Measurements from ENCODE around the gene OR52A1. TPM values are rescaled to one million over a fixed set of nuclear protein-coding genes. Genes with fewer than 3 reads are reported as not detected.
A peak's percentile ranks its signal among the peaks of the same experiment; 100 is the strongest.

Gene OR52A1
- total RNA-seq, 2 experiments from 2014 or later = not detected

- CTCF ChIA-PET = interaction anchor here (0.7 to 1.4 kb wide), 8 partner anchors 20 to 828 kb away, joined by 3 to 5 read pairs (median 4); no protein-coding TSS in a partner anchor
- H3K4me1 Mint-ChIP-seq (ENCODE audit: low read depth) = no peaks in the 10 kb centered on the region
- intact Hi-C loops (cut with micrococcal nuclease) = loop anchor here (1.0 to 10.0 kb wide), 6 partner anchors 166 to 1230 kb away; partner anchors contain the start of gene OR52N2
- H3K4me3 Mint-ChIP-seq = no peak overlapping the region
- peaks cover 21% of the 10 kb centered on the region for H3K27me3 Mint-ChIP-seq (ENCODE audit: low read depth)
- no peak for DNase-seq
- no peak overlapping the region for H3K27ac Mint-ChIP-seq
- H3K9me3 Mint-ChIP-seq = no peaks in the 10 kb centered on the region
- H3K36me3 Mint-ChIP-seq (ENCODE audit: low read depth) = no peaks in the 10 kb centered on the region
These were observed 29.5 kb downstream of the OR52A1 start for GRCh38 chr11:5124891-5125620.

GRCh38 chr11:5123802-5124521, 30.6 kb downstream of the OR52A1 start:
- no peaks in the 10 kb centered on the region for H3K4me1 Mint-ChIP-seq (ENCODE audit: low read depth)

GRCh38 chr11:5118893-5119292, 35.7 kb downstream of the OR52A1 start:
- no peak overlapping the region for H3K4me3 Mint-ChIP-seq
- no peaks in the 10 kb centered on the region for H3K9me3 Mint-ChIP-seq
- no peak for DNase-seq
- H3K36me3 Mint-ChIP-seq (ENCODE audit: low read depth) = no peaks in the 10 kb centered on the region
- intact Hi-C loops (cut with micrococcal nuclease) = no loop called here
- CTCF ChIA-PET = interaction anchor here (0.8 kb wide), 1 partner anchor 264 kb away, joined by 3 read pairs; no protein-coding TSS in a partner anchor
- no peaks in the 10 kb centered on the region for H3K4me1 Mint-ChIP-seq (ENCODE audit: low read depth)
- H3K27me3 Mint-ChIP-seq (ENCODE audit: low read depth) = peaks cover 27% of the 10 kb centered on the region
- no peak overlapping the region for H3K27ac Mint-ChIP-seq

More at GRCh38 chr11:5123802-5124521, 30.6 kb downstream of the OR52A1 start:
- Mint-ChIP-seq H3K27ac (no peak overlapping the region), H3K9me3 (no peaks in the 10 kb centered on the region), H3K36me3 (ENCODE audit: low read depth) (no peaks in the 10 kb centered on the region), H3K27me3 (ENCODE audit: low read depth) (peaks cover 22% of the 10 kb centered on the region), H3K4me3 (no peak overlapping the region)
- DNase-seq = peak; percentile 74
- intact Hi-C loops (cut with micrococcal nuclease) = loop anchor here (1.0 to 10.0 kb wide), 6 partner anchors 167 to 1231 kb away; partner anchors contain the start of gene OR52N2
- CTCF ChIA-PET = interaction anchor here (0.7 to 1.2 kb wide), 4 partner anchors 167 to 767 kb away, joined by 3 to 4 read pairs (median 4); no protein-coding TSS in a partner anchor

- no peaks in the 10 kb centered on the region for H3K4me1 Mint-ChIP-seq (ENCODE audit: low read depth)
- intact Hi-C loops (cut with micrococcal nuclease) = no loop called here
These were observed 37.0 kb downstream of the OR52A1 start for GRCh38 chr11:5117588-5117987.

GRCh38 chr11:5115339-5115738, 39.2 kb downstream of the OR52A1 start:
- CTCF ChIA-PET = no interaction called here
- Mint-ChIP-seq H3K27me3 (ENCODE audit: low read depth) (peaks cover 26% of the 10 kb centered on the region), H3K27ac (no peak overlapping the region)

More at GRCh38 chr11:5117588-5117987, 37.0 kb downstream of the OR52A1 start:
- DNase-seq = no peak
- Mint-ChIP-seq H3K9me3 (no peaks in the 10 kb centered on the region), H3K36me3 (ENCODE audit: low read depth) (no peaks in the 10 kb centered on the region), H3K27ac (no peak overlapping the region), H3K27me3 (ENCODE audit: low read depth) (peaks cover 20% of the 10 kb centered on the region), H3K4me3 (no peak overlapping the region)
- CTCF ChIA-PET = interaction anchor here (0.5 kb wide), 1 partner anchor 502 kb away, joined by 3 read pairs; no protein-coding TSS in a partner anchor

GRCh38 chr11:5107285-5107684, 47.3 kb downstream of the OR52A1 start:
- CTCF ChIA-PET = no interaction called here
- no peak overlapping the region for H3K27ac Mint-ChIP-seq
- DNase-seq = no peak
- no peak overlapping the region for H3K4me3 Mint-ChIP-seq
- no peaks in the 10 kb centered on the region for H3K9me3 Mint-ChIP-seq
- intact Hi-C loops (cut with micrococcal nuclease) = no loop called here
- H3K4me1 Mint-ChIP-seq (ENCODE audit: low read depth) = no peaks in the 10 kb centered on the region
- no peaks in the 10 kb centered on the region for H3K36me3 Mint-ChIP-seq (ENCODE audit: low read depth)
- peaks cover 9% of the 10 kb centered on the region for H3K27me3 Mint-ChIP-seq (ENCODE audit: low read depth)

More at GRCh38 chr11:5115339-5115738, 39.2 kb downstream of the OR52A1 start:
- H3K4me3 Mint-ChIP-seq = no peak overlapping the region
- no peaks in the 10 kb centered on the region for H3K36me3 Mint-ChIP-seq (ENCODE audit: low read depth)
- intact Hi-C loops (cut with micrococcal nuclease) = no loop called here
- no peak for DNase-seq
- no peaks in the 10 kb centered on the region for H3K4me1 Mint-ChIP-seq (ENCODE audit: low read depth)
- H3K9me3 Mint-ChIP-seq = no peaks in the 10 kb centered on the region

- Mint-ChIP-seq H3K4me3 (no peak overlapping the region), H3K27ac (no peak overlapping the region), H3K9me3 (no peaks in the 10 kb centered on the region), H3K36me3 (ENCODE audit: low read depth) (no peaks in the 10 kb centered on the region), H3K27me3 (ENCODE audit: low read depth) (peaks cover 3% of the 10 kb centered on the region), H3K4me1 (ENCODE audit: low read depth) (no peaks in the 10 kb centered on the region)
- CTCF ChIA-PET = no interaction called here
- no peak for DNase-seq
- intact Hi-C loops (cut with micrococcal nuclease) = no loop called here
These were observed 51.5 kb downstream of the OR52A1 start for GRCh38 chr11:5103066-5103465.

GRCh38 chr11:5102246-5102645, 52.3 kb downstream of the OR52A1 start:
- H3K4me3 Mint-ChIP-seq = no peak overlapping the region
- H3K27ac Mint-ChIP-seq = no peak overlapping the region
- CTCF ChIA-PET = no interaction called here
- intact Hi-C loops (cut with micrococcal nuclease) = no loop called here
- no peaks in the 10 kb centered on the region for H3K4me1 Mint-ChIP-seq (ENCODE audit: low read depth)
- H3K9me3 Mint-ChIP-seq = no peaks in the 10 kb centered on the region
- H3K27me3 Mint-ChIP-seq (ENCODE audit: low read depth) = peaks cover 3% of the 10 kb centered on the region
- DNase-seq = no peak
- no peaks in the 10 kb centered on the region for H3K36me3 Mint-ChIP-seq (ENCODE audit: low read depth)

GRCh38 chr11:5096011-5096410, 58.5 kb downstream of the OR52A1 start:
- Mint-ChIP-seq H3K4me3 (no peak overlapping the region), H3K27ac (no peak overlapping the region), H3K9me3 (no peaks in the 10 kb centered on the region), H3K27me3 (ENCODE audit: low read depth) (no peaks in the 10 kb centered on the region), H3K36me3 (ENCODE audit: low read depth) (no peaks in the 10 kb centered on the region), H3K4me1 (ENCODE audit: low read depth) (no peaks in the 10 kb centered on the region)
- intact Hi-C loops (cut with micrococcal nuclease) = no loop called here
- no peak for DNase-seq
- CTCF ChIA-PET = no interaction called here

Other genes starting within 250 kb of the OR52A1 start
- gene OR51G2, start 235.4 kb downstream of the OR52A1 start, total RNA-seq = not detected
- not detected for gene OR51G1, start 230.4 kb downstream of the OR52A1 start, total RNA-seq
- not detected for gene OR51A4, start 207.2 kb downstream of the OR52A1 start, total RNA-seq
- gene OR51A2, start 199.0 kb downstream of the OR52A1 start, total RNA-seq = not detected
- not detected for gene OR51L1, start 159.9 kb downstream of the OR52A1 start, total RNA-seq
- gene OR52J3, start 108.2 kb downstream of the OR52A1 start, total RNA-seq = not detected
- gene OR52E2, start 95.1 kb downstream of the OR52A1 start, total RNA-seq = not detected
- not detected for gene OR52E1, start 85.2 kb downstream of the OR52A1 start, total RNA-seq
- gene OR52A5, start 16.4 kb downstream of the OR52A1 start, total RNA-seq = not detected
- not detected for gene OR51V1, start 45.9 kb upstream of the OR52A1 start, total RNA-seq
- not detected for gene HBB, start 72.3 kb upstream of the OR52A1 start, total RNA-seq
- not detected for gene HBD, start 79.7 kb upstream of the OR52A1 start, total RNA-seq
- not detected for gene HBG1, start 95.1 kb upstream of the OR52A1 start, total RNA-seq
- gene HBG2, start 100.0 kb upstream of the OR52A1 start, total RNA-seq = not detected
- not detected for gene HBE1, start 115.2 kb upstream of the OR52A1 start, total RNA-seq
- gene OR51B4, start 147.2 kb upstream of the OR52A1 start, total RNA-seq = not detected
- gene OR51B2, start 169.5 kb upstream of the OR52A1 start, total RNA-seq = not detected
- not detected for gene OR51B5, start 188.8 kb upstream of the OR52A1 start, total RNA-seq
- gene OR51B6, start 196.8 kb upstream of the OR52A1 start, total RNA-seq = not detected
- not detected for gene OR51M1, start 229.1 kb upstream of the OR52A1 start, total RNA-seq